ENCODE measurements around the gene COLEC11.
"Not testable (repeated sequence)": the region's sequence is repeated elsewhere in the genome, so short reads cannot be mapped to it uniquely, and the experiment has no call there.

COLEC11 gene

DNA sequence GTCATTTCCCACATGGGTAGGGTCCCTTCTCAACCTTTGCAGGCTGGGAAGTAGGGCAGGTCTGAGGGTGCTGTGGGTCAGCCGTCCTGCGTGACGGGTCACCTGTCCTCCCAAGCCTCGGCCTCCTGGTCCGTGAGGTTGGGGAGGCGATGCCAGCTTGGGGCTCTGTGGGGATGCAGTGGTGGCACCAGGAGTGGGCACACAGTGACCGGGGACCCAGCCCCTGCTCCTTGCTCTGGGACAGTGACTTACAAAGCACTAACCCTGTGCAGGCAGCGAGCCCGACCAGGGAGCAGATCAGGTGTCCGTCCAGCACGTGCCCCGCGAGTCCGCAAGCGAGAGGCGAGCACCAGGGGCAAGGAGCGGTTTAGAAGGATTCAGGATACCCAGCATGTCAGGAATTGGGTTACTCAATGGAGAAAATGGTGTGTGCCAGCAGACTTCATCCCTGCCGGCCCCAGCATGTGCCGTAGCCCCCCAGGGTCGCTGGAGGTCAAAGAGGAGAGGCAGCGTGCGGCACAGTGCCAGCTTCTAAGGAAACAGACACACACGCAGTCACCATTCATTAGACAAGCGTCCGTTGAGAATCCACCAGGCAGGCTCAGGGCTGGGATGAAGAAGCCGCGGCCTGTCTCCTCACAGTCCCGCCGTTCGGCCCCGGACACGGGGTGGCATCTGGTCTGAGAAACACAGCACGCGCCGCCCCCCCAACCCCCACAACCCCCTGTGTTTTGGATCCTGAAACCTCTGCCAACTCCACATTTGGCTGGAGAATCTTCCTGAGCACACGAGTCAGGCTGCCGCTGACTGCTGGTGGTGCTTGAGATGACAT is 11.7 kb downstream of the COLEC11 start:
- no peak for DNase-seq

DNA sequence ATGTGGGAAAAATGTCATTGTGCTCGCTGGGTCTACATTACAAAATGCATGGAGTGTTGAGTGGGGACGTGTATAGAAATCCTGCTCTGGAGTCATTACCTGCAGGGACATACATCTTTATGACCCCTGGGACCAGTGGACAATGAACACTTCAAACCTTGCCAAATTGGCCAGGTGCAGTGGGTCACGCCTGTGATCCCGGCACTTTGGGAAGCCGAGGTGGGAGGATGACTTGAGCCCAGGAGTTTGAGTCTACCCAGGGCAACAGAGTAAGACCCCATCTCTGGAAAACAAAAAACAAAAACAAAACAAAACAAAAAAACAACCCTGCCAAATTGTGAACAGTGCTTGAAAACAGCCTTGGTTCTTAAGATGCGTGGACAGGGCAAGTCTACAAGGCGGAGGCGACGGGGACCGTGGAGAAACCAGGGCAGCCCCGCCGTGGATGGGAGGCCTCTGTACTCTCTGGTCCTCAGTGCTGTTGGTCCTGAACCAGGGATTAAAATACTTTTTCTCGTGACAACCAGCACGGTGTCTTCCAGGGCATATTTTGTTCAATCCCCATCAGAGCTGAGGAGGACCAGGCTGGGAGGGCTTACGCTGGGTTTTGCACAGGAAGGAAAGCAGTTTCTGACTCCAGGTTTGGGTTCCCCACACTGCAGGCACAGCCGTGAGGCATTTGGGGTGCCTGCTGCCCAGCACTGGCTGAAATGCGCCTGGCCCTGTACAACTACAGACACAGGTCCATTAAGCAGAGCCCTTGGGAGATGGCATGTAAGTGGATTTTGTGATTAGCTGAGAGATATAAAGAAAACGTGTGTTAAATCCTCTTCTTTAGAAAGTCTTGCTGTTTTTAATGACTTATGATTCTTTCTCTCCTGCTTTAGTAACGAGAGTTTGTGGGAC is 13.7 kb downstream of the COLEC11 start:
- DNase-seq: peak; percentile 1

- not testable (repeated sequence) for DNase-seq
Observed at GRCh38 chr2:3609279-3609673, 14.4 kb downstream of the COLEC11 start.

GRCh38 chr2:3610415-3610814 is 15.5 kb downstream of the COLEC11 start:
- DNase-seq: no peak

GRCh38 chr2:3610881-3611505 is 16.1 kb downstream of the COLEC11 start:
- peak; percentile 1 for DNase-seq

DNA sequence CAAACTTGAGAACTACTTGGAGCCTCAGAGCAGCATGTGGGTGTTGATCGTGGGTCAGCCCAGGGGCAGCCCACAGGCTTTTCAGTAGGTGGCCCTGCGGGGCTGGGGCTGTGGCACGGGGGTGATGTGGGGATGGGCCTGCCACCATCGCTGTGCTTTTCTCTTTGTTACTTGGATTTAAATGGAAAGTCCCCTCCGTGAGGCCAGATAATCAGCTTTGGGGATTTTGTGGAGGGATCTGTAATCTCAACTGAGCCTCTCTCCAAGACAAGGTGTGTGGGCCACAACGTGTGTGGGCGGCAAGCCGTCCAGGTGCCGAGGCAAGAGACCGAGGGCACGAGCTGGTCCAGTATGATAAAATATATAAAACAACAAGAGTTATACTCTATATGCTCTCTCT is 16.7 kb downstream of the COLEC11 start:
- peak; percentile 1 for DNase-seq

GRCh38 chr2:3612639-3613523 is 18.0 kb downstream of the COLEC11 start:
- peak; percentile 0 for DNase-seq

DNA sequence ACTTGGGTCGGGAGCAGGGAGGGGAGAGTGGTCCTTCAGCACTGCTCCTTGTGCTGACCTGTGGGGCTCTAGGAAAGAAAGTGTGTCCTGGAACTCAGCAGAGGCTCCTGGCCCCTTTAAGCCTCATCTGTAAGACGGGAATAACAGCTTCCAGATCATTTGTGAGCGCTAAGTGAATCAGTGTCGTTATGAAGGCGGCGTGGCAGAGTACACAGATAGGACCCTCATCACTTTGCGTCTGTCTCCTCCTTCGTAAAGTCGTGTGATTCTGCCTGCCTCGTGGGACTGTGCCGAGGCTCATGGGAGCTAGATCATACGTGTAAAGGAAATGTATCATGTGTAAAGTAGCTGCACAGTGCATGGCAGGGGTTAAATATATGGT is 18.6 kb downstream of the COLEC11 start:
- no peak for DNase-seq

DNA sequence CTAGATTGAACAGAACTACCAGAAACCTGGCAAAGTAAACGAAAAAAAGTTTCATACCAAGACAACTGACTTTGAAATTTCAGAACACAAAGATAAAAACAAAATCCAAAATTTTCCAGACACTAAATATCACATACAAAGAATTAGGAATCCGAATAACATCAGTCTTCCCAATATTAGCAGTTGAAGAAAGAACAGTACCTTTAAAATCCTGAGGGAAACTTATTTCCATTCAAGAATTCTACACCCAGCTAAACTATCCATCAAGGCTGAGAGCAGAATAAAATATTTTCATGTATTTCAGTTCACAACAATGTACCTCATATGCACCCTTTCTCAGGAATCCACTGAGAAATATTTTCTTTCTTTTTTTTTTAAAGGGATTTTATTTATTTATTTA is 19.8 kb downstream of the COLEC11 start:
- not testable (repeated sequence) for DNase-seq

DNA sequence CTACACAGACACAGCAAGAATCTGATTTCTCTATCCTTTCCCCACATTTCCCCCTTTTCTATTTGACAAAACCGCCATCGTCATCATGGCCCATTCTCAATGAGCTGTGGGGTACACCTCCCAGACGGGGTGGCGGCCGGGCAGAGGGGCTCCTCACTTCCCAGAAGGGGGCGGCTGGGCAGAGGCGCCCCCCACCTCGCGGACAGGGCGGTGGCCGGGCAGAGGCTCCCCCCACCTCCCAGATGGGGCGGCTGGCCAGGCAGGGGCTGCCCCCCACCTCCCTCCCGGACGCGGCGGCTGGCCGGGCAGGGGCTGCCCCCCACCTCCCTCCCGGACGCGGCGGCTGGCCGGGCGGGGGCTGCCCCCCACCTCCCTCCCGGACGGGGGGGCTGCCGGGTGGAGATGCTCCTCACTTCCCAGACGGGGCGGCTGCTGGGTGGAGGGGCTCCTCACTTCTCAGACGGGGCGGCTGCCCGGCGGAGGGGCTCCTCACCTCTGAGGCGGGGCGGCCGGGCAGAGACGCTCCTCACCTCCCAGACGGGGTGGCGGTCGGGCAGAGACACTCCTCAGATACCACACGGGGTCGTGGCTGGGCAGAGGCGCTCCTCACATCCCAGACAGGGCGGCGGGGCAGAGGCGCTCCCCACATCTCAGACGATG is 20.8 kb downstream of the COLEC11 start:
- DNase-seq: not testable (repeated sequence)

- not testable (repeated sequence) for DNase-seq
Observed at GRCh38 chr2:3616435-3617197, 21.7 kb downstream of the COLEC11 start.

DNA sequence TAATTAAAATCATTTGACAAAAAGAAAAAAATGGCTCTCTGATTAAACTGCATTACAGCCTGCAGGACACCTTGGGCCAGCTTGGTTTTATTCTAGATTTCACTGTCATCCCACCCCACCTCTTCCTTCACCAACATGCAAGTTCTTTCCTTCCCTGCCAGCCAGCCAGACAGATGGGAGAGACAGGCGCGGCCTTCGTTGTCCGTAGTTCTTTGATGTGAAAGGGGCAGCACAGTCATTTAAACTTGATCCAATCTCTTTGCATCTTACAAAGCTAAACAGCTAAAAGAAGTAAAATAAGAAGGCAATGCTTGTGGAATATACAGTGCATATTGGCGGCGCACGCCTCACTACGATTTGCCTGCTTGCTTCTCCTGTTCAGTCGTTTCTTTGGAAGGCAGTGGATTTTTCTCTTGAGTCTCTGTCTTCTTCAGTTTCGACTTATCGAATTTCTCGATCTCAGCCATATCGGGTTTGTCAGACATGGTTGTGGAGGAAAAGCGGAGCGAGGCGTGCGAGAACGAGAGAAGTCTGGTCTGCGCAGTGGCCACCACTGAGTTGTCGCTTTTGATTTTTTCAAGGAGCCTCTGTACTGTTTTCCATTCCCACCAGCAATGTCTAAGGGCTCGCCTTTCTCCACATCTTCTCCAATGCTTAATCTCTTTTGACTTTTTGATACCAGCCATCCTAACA is 22.4 kb downstream of the COLEC11 start:
- no peak for DNase-seq

DNA sequence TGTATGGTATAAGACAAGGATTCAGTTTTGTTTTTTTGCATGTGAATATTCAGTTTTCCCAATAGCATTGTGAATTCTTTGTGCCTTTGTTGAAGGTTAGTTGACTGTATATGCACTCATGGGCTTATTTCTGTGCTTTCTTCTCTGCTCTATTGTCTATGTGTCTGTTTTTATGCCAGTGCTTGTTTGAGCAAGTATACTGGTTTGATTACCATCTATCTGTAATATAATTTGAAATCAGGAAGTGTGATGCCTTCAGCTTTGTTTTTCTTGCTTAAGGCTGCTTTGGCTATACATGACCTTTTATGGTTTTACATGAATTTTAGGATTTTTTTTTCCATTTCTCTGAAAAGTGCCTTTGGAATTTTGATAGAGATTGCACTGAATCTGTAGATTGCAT is 23.5 kb downstream of the COLEC11 start:
- DNase-seq: no peak

DNA sequence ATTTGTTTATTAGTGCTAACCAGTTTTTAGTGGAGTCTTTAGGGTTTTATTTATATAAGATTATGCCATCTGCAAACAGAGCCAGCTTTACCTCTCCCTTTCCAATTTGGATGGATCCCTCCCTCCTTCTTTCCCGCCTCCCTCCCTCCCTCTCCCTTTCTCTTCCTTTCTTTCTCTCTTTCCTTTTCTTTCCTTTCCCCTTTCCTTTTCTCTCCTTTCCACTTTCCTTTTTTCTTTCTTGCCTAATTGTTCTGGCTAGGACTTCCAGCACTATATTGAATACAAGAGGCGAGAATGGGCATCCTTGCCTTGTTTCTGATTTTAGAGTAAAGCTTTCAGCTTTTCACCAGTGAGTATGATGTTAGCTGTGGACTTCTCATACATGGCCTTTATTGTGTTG is 24.1 kb downstream of the COLEC11 start:
- no peak for DNase-seq

DNA sequence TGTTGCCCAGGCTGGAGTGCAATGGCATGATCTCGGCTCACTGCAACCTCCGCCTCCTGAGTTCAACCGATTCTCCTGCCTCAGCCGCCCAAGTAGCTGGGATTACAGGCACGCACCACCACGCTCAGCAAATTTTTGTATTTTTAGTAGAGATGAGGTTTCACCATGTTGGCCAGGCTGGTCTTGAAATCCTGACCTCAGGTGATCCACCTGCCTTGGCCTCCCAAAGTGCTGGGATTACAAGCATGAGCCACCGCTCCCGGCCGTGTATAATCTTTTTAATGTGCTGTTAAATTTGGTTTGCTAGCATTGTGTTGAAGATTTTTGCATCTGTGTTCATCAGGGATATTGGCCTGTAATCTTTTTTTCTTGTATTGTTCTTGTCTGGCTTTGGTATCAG is 24.7 kb downstream of the COLEC11 start:
- not testable (repeated sequence) for DNase-seq

- no peak for DNase-seq
Observed at GRCh38 chr2:3620834-3621233, 25.9 kb downstream of the COLEC11 start.

DNA sequence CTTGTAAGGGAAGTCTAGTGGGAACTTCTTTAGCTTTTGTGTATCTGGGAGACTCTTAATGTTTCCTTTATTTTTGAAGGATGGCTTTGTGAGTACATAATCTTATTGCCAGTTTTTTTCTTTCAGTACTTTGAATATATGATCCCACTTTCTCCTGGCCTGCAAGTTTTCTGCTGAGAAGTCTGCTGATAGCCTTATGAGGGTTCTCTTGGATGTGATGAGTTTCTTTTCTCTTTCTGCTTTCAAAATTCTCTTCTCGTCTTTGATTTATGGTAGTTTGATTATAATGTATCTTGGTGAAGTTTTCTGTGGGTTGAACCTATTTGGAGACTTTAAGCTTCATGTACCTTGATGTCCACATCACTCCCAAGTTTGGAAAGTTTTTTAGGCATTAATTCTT is 28.1 kb downstream of the COLEC11 start:
- DNase-seq: no peak

- DNase-seq: no peak
Observed at GRCh38 chr2:3624059-3624794, 29.3 kb downstream of the COLEC11 start.

- DNase-seq: no peak
Observed at GRCh38 chr2:3625186-3625585, 30.3 kb downstream of the COLEC11 start.

All from activated naive CD4-positive, alpha-beta T cell treated with Interleukin-2 at 50 U/mL for 16 hours (primary cell).